IPS DF 4.7 (cell line): ENCODE data around the gene COL25A1.

ENCODE experiments used
- DNase-seq: peaks from one replicate; pipeline ENCODE4 v3.0.0-alpha.2; 2013; ENCODE audit warnings: low spot score; ENCODE audit errors: extremely low read depth

The COL25A1 gene

GRCh38 chr4:108772402-108772801, 530.1 kb downstream of the COL25A1 start:
- no peak for DNase-seq

GRCh38 chr4:108766058-108766457, 536.4 kb downstream of the COL25A1 start:
- DNase-seq = no peak

GRCh38 chr4:108763986-108764385, 538.5 kb downstream of the COL25A1 start:
- no peak for DNase-seq

GRCh38 chr4:108763226-108763593, 539.2 kb downstream of the COL25A1 start:
- DNase-seq = no peak

- no peak for DNase-seq
Measured at GRCh38 chr4:108762559-108763225, 539.8 kb downstream of the COL25A1 start, which contains the start of gene ETNPPL. ETNPPL (minus strand) TSS chr4:108763053; CDS start chr4:108762898, 155 bp downstream.
